Astrocyte (in vitro differentiated cells and primary cell): Measurements from ENCODE around the gene TBCC. TPM values are rescaled to one million over a fixed set of nuclear protein-coding genes. Genes with fewer than 3 reads are reported as not detected.

ENCODE experiments used
- DNase-seq: peaks from one replicate; pipeline ENCODE4 v3.0.0-alpha.2; 2010; ENCODE audit warnings: low read depth
- FAIRE-seq: peaks from 2 replicates; lab custom pipeline; 2011; peaks lifted over from hg19 to GRCh38; lab: Jason Lieb, UNC
- H2AFZ ChIP-seq: 2 replicates; pipeline ENCODE4 v1.6.0; 2012; ENCODE audit warnings: low read depth, low read length, inconsistent platforms
- H3K27ac ChIP-seq: 2 replicates; pipeline ENCODE4 v1.5.1; 2011; ENCODE audit warnings: low read depth, low read length, inconsistent platforms
- H3K27me3 ChIP-seq: 2 replicates; pipeline ENCODE4 v1.6.0; 2011; ENCODE audit warnings: low read length, inconsistent platforms; ENCODE audit not compliant: insufficient read depth
- H3K36me3 ChIP-seq: 2 replicates; pipeline ENCODE4 v1.5.1; 2011; ENCODE audit warnings: low read length, inconsistent platforms; ENCODE audit not compliant: insufficient read depth
- H3K4me1 ChIP-seq: 2 replicates; pipeline ENCODE4 v1.5.1; 2011; ENCODE audit warnings: low read length, inconsistent platforms; ENCODE audit not compliant: insufficient read depth
- H3K4me2 ChIP-seq: 2 replicates; pipeline ENCODE4 v1.6.0; 2012; ENCODE audit warnings: low read length, inconsistent platforms
- H3K4me3 ChIP-seq: 2 replicates; pipeline ENCODE4 v1.5.1; 2011; ENCODE audit warnings: low read depth, mild to moderate bottlenecking, low read length, inconsistent platforms; ENCODE audit not compliant: insufficient read depth
- H3K79me2 ChIP-seq: 2 replicates; pipeline ENCODE4 v1.6.0; 2012; ENCODE audit warnings: mild to moderate bottlenecking, low read length, inconsistent platforms; ENCODE audit not compliant: insufficient read depth
- H3K9ac ChIP-seq: 2 replicates; pipeline ENCODE4 v1.6.0; 2012; ENCODE audit warnings: mild to moderate bottlenecking, low read length, inconsistent platforms
- H3K9me3 ChIP-seq: 2 replicates; pipeline ENCODE4 v1.5.1; 2012; ENCODE audit warnings: low read depth, mild to moderate bottlenecking, low read length, inconsistent platforms; ENCODE audit not compliant: insufficient read depth
- H4K20me1 ChIP-seq: 2 replicates; pipeline ENCODE4 v1.6.0; 2012; ENCODE audit warnings: low read length, inconsistent platforms; ENCODE audit not compliant: insufficient read depth
- H3K27ac Mint-ChIP-seq: one replicate; pipeline ENCODE4 v1.8.0; 2021; ENCODE audit warnings: mild to moderate bottlenecking, mixed read lengths; ENCODE audit not compliant: unreplicated experiment
- H3K27me3 Mint-ChIP-seq: one replicate; pipeline ENCODE4 v1.8.0; 2021; ENCODE audit warnings: low read depth, mixed read lengths; ENCODE audit not compliant: unreplicated experiment
- H3K36me3 Mint-ChIP-seq: one replicate; pipeline ENCODE4 v1.8.0; 2021; ENCODE audit warnings: low read depth, mixed read lengths; ENCODE audit not compliant: unreplicated experiment
- H3K4me1 Mint-ChIP-seq: one replicate; pipeline ENCODE4 v1.8.0; 2021; ENCODE audit warnings: low read depth, mixed read lengths; ENCODE audit not compliant: unreplicated experiment
- H3K4me3 Mint-ChIP-seq: one replicate; pipeline ENCODE4 v1.8.0; 2021; ENCODE audit warnings: mild to moderate bottlenecking, moderate library complexity, mixed read lengths; ENCODE audit not compliant: unreplicated experiment
- H3K9me3 Mint-ChIP-seq: one replicate; pipeline ENCODE4 v1.8.0; 2021; ENCODE audit warnings: mild to moderate bottlenecking, mixed read lengths; ENCODE audit not compliant: unreplicated experiment
- EZH2 ChIP-seq: IDR thresholded peaks from 2 replicates; pipeline ENCODE4 v1.6.1; 2012; ENCODE audit warnings: mild to moderate bottlenecking, low read length, inconsistent platforms; ENCODE audit not compliant: insufficient read depth
- total RNA-seq: library from RNA; stranded (reverse); gene quantifications from 2 replicates; pipeline ENCODE4 v1.2.1, GENCODE V29; 2021
- TF ChIP-seq, protein P1 (sequence below): IDR thresholded peaks from 2 replicates; pipeline ENCODE4 v1.5.1; 2011; ENCODE audit warnings: low read depth, mild to moderate bottlenecking, inconsistent platforms, low read length, moderate library complexity; ENCODE audit not compliant: insufficient read depth

TBCC gene
- total RNA-seq, 1 donor from 2014 or later, result 25.8 TPM

DNA sequence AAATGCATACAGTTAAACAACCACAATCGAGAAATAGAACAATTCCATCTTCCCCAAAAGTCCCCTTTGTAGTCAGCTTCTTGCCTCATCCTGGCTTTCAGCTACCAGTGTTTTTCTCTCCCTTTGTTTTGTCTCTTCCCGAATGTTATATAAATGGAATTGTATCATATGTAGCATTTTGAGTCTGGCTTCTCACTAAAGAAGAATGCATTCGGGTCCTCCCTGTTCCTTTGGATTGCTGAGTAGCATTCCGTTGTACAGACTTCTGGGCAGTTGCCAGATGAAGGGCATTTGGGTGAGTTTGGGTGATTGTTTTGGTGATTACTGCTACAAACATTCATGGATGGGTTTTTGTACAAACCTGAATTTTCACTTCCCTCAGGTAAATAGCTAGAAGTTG lies 51.3 kb downstream of the TBCC start:
- H3K4me2 ChIP-seq, result peak overlapping the region; percentile 31
- Mint-ChIP-seq H3K27me3 (no peaks in the 10 kb centered on the region), H3K4me3 (no peak overlapping the region), H3K36me3 (peaks cover 16% of the 10 kb centered on the region), H3K9me3 (no peaks in the 10 kb centered on the region), H3K27ac (peak overlapping the region; percentile 64), H3K4me1 (peaks cover 27% of the 10 kb centered on the region)
- FAIRE-seq (peak; percentile 47), DNase-seq (no peak)
- TF ChIP-seq, protein P1, sequence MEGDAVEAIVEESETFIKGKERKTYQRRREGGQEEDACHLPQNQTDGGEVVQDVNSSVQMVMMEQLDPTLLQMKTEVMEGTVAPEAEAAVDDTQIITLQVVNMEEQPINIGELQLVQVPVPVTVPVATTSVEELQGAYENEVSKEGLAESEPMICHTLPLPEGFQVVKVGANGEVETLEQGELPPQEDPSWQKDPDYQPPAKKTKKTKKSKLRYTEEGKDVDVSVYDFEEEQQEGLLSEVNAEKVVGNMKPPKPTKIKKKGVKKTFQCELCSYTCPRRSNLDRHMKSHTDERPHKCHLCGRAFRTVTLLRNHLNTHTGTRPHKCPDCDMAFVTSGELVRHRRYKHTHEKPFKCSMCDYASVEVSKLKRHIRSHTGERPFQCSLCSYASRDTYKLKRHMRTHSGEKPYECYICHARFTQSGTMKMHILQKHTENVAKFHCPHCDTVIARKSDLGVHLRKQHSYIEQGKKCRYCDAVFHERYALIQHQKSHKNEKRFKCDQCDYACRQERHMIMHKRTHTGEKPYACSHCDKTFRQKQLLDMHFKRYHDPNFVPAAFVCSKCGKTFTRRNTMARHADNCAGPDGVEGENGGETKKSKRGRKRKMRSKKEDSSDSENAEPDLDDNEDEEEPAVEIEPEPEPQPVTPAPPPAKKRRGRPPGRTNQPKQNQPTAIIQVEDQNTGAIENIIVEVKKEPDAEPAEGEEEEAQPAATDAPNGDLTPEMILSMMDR, result no peak
- no peak for TF ChIP-seq EZH2
- no peaks in the 10 kb centered on the region for H3K79me2 ChIP-seq
- H3K9ac ChIP-seq, result peak overlapping the region; percentile 47
- H3K4me3 ChIP-seq, result no peak overlapping the region
- no peak overlapping the region for H2AFZ ChIP-seq
- no peaks in the 10 kb centered on the region for H4K20me1 ChIP-seq
- H3K27ac ChIP-seq, result peak overlapping the region; percentile 62
- peaks cover 9% of the 10 kb centered on the region for H3K36me3 ChIP-seq
- H3K9me3 ChIP-seq, result no peaks in the 10 kb centered on the region
- peaks cover 36% of the 10 kb centered on the region for H3K4me1 ChIP-seq
- no peaks in the 10 kb centered on the region for H3K27me3 ChIP-seq

Other genes starting within 250 kb of the TBCC start
- 22.2 and 23.3 TPM in 2 replicates for gene UBR2, start 182.1 kb downstream of the TBCC start, total RNA-seq
- gene PRPH2, start 23.5 kb downstream of the TBCC start, total RNA-seq, result not detected in 2 replicates
- gene BICRAL, start 35.9 kb upstream of the TBCC start, total RNA-seq, result 5.9 and 7.1 TPM in 2 replicates
- gene RPL7L1, start 133.5 kb upstream of the TBCC start, total RNA-seq, result 90.1 and 92.0 TPM in 2 replicates
- not detected in 2 replicates for gene PTCRA, start 169.9 kb upstream of the TBCC start, total RNA-seq
- 37.1 and 37.4 TPM in 2 replicates for gene CNPY3, start 183.4 kb upstream of the TBCC start, total RNA-seq
- 0.68 TPM in 1 of 2 replicates, not detected in the other for gene GNMT, start 214.7 kb upstream of the TBCC start, total RNA-seq
- gene PEX6, start 233.1 kb upstream of the TBCC start, total RNA-seq, result 22.7 and 27.1 TPM in 2 replicates
- gene PPP2R5D, start 238.5 kb upstream of the TBCC start, total RNA-seq, result 48.0 and 53.0 TPM in 2 replicates